Activated CD8-positive, alpha-beta T cell treated with anti-CD3 and anti-CD28 coated beads for 36 hours (primary cell): ENCODE results near the gene ZNF281. TPM values are rescaled to one million over a fixed set of nuclear protein-coding genes. Genes with fewer than 3 reads are reported as not detected.

ENCODE experiments used
- ATAC-seq: fragments of 200-7000 bp; cut with Tn5 transposase; one replicate; pipeline ENCODE4 v1.10.0; 2021; ENCODE audit warnings: mild to moderate bottlenecking, moderate library complexity
- CTCF ChIA-PET: fragments of 350-600 bp; sonication (Branson Sonifier 250); formaldehyde crosslinking; loops from one replicate; lab custom pipeline; 2021; ENCODE audit warnings: antibody characterized with exemption; lab: Charles Lee
- POLR2A ChIA-PET: fragments of 350-600 bp; sonication (Branson Sonifier 250); formaldehyde crosslinking; loops from one replicate; lab custom pipeline; 2021; ENCODE audit warnings: antibody characterized with exemption; lab: Charles Lee
- DNase-seq: peaks from one replicate; pipeline ENCODE4 v3.0.0-alpha.2; 2020
- H3K27ac Mint-ChIP-seq: one replicate; pipeline ENCODE4 v1.8.0; 2021; ENCODE audit warnings: mild to moderate bottlenecking, mixed read lengths
- H3K27me3 Mint-ChIP-seq: one replicate; pipeline ENCODE4 v1.8.0; 2021; ENCODE audit warnings: mixed read lengths
- H3K36me3 Mint-ChIP-seq: one replicate; pipeline ENCODE4 v1.8.0; 2021; ENCODE audit warnings: low read depth, mixed read lengths
- H3K4me1 Mint-ChIP-seq: one replicate; pipeline ENCODE4 v1.8.0; 2021; ENCODE audit warnings: low read depth, mixed read lengths
- H3K4me3 Mint-ChIP-seq: one replicate; pipeline ENCODE4 v1.8.0; 2021; ENCODE audit warnings: mild to moderate bottlenecking, moderate library complexity, mixed read lengths
- H3K9me3 Mint-ChIP-seq: one replicate; pipeline ENCODE4 v1.8.0; 2021; ENCODE audit warnings: mixed read lengths
- CTCF ChIP-seq: fragments of 200-600 bp; IDR thresholded peaks from one replicate; pipeline ENCODE4 v1.8.0; 2022; ENCODE audit warnings: antibody characterized with exemption, mild to moderate bottlenecking
- intact Hi-C: fragments of 100-400 bp; cut with micrococcal nuclease; formaldehyde crosslinking; loops from one replicate; pipeline ENCODE4 v1.10.0; 2022
- total RNA-seq, 2 experiments: library from RNA; stranded (reverse); gene quantifications; one replicate each; pipeline ENCODE4 v1.2.3, GENCODE V29; 2021

ZNF281 gene
- total RNA-seq, 2 experiments from 2014 or later, result 12.0 to 12.2 TPM

- no peak for DNase-seq
- ChIA-PET CTCF (interaction anchor here (1.1 to 1.4 kb wide), 2 partner anchors 15 to 684 kb away, joined by 3 to 5 read pairs; no protein-coding TSS in a partner anchor), POLR2A (no interaction called here)
- intact Hi-C loops, result no loop called here
- Mint-ChIP-seq H3K9me3 (no peaks in the 10 kb centered on the region), H3K4me3 (no peak overlapping the region), H3K4me1 (no peaks in the 10 kb centered on the region), H3K27ac (no peak overlapping the region), H3K36me3 (peaks cover 2% of the 10 kb centered on the region), H3K27me3 (no peaks in the 10 kb centered on the region)
- ATAC-seq, result no peak
- TF ChIP-seq CTCF, result no peak
Observed at GRCh38 chr1:200368556-200368955, 41.3 kb downstream of the ZNF281 start.

GRCh38 chr1:200367841-200368534, 41.8 kb downstream of the ZNF281 start:
- no peak for ATAC-seq
- ChIA-PET CTCF (interaction anchor here (1.1 to 1.4 kb wide), 2 partner anchors 15 to 683 kb away, joined by 3 to 5 read pairs; no protein-coding TSS in a partner anchor), POLR2A (no interaction called here)
- intact Hi-C loops, result no loop called here
- Mint-ChIP-seq H3K27ac (no peak overlapping the region), H3K4me3 (no peak overlapping the region), H3K36me3 (peaks cover 2% of the 10 kb centered on the region), H3K9me3 (no peaks in the 10 kb centered on the region), H3K4me1 (no peaks in the 10 kb centered on the region), H3K27me3 (no peaks in the 10 kb centered on the region)
- DNase-seq, result no peak
- TF ChIP-seq CTCF, result no peak

GRCh38 chr1:200366577-200367253, 43.1 kb downstream of the ZNF281 start:
- ChIA-PET CTCF (no interaction called here), POLR2A (no interaction called here)
- DNase-seq (no peak), ATAC-seq (no peak)
- Mint-ChIP-seq H3K9me3 (no peaks in the 10 kb centered on the region), H3K36me3 (peaks cover 2% of the 10 kb centered on the region), H3K4me3 (no peak overlapping the region), H3K4me1 (no peaks in the 10 kb centered on the region), H3K27me3 (no peaks in the 10 kb centered on the region), H3K27ac (no peak overlapping the region)
- no peak for TF ChIP-seq CTCF
- intact Hi-C loops, result no loop called here

GRCh38 chr1:200365897-200366426, 43.9 kb downstream of the ZNF281 start:
- DNase-seq (no peak), ATAC-seq (no peak)
- intact Hi-C loops, result no loop called here
- POLR2A ChIA-PET, result no interaction called here
- Mint-ChIP-seq H3K4me3 (no peak overlapping the region), H3K4me1 (no peaks in the 10 kb centered on the region), H3K36me3 (peaks cover 2% of the 10 kb centered on the region), H3K27ac (no peak overlapping the region), H3K27me3 (no peaks in the 10 kb centered on the region), H3K9me3 (no peaks in the 10 kb centered on the region)
- CTCF ChIA-PET, result interaction anchor here (0.9 kb wide), 1 partner anchor 124 kb away, joined by 3 read pairs; no protein-coding TSS in a partner anchor
- TF ChIP-seq CTCF, result no peak

GRCh38 chr1:200364831-200365230, 45.0 kb downstream of the ZNF281 start:
- H3K9me3 Mint-ChIP-seq, result no peaks in the 10 kb centered on the region
- DNase-seq (no peak), ATAC-seq (no peak)
- no peaks in the 10 kb centered on the region for H3K4me1 Mint-ChIP-seq
- H3K27ac Mint-ChIP-seq, result no peak overlapping the region
- intact Hi-C loops, result no loop called here
- ChIA-PET CTCF (no interaction called here), POLR2A (no interaction called here)
- H3K36me3 Mint-ChIP-seq, result peaks cover 2% of the 10 kb centered on the region
- no peak for TF ChIP-seq CTCF
- no peak overlapping the region for H3K4me3 Mint-ChIP-seq
- H3K27me3 Mint-ChIP-seq, result no peaks in the 10 kb centered on the region
